DND-41 (cell line): ENCODE data around the gene PTPRH.

Source experiments
- ATAC-seq: fragments of 200-7000 bp; cut with Tn5 transposase; 3 replicates; pipeline ENCODE4 v1.9.1; 2021; ENCODE audit warnings: low read depth; ENCODE audit not compliant: insufficient read depth
- DNase-seq: peaks from one replicate; pipeline ENCODE4 v3.0.0-alpha.2; 2020
- H2AFZ ChIP-seq: 2 replicates; pipeline ENCODE4 v1.6.0; 2012; ENCODE audit warnings: low read depth, low read length
- H3K27ac ChIP-seq: 2 replicates; pipeline ENCODE4 v1.5.1; 2012; ENCODE audit warnings: low read length, inconsistent platforms
- H3K27me3 ChIP-seq: fragments of 200-600 bp; sonication (generic); 2 replicates; pipeline ENCODE4 v1.6.0; 2012; ENCODE audit warnings: low read length, mild to moderate bottlenecking, inconsistent platforms; ENCODE audit not compliant: insufficient read depth, poor library complexity
- H3K36me3 ChIP-seq: 2 replicates; pipeline ENCODE4 v1.5.1; 2012; ENCODE audit warnings: low read length, inconsistent platforms; ENCODE audit not compliant: insufficient read depth
- H3K4me1 ChIP-seq: 2 replicates; pipeline ENCODE4 v1.5.1; 2012; ENCODE audit warnings: mild to moderate bottlenecking, low read length; ENCODE audit not compliant: insufficient read depth
- H3K4me2 ChIP-seq: 2 replicates; pipeline ENCODE4 v1.6.0; 2012; ENCODE audit warnings: mild to moderate bottlenecking, moderate library complexity, low read length, inconsistent platforms; ENCODE audit not compliant: insufficient read depth
- H3K4me3 ChIP-seq, 2 experiments: fragments of 200-600 bp in 1 of 2; shearing (Covaris generic) in 1 of 2; 2 replicates each; pipeline ENCODE4 v1.5.1; 2012 to 2016; ENCODE audit warnings: inconsistent platforms in 2 of 2, low read length in 2 of 2, mild to moderate bottlenecking in 2 of 2, low read depth in 1 of 2, moderate library complexity in 1 of 2
- H3K79me2 ChIP-seq: 2 replicates; pipeline ENCODE4 v1.6.0; 2012; ENCODE audit warnings: low read length, inconsistent platforms; ENCODE audit not compliant: insufficient read depth
- H3K9ac ChIP-seq: 2 replicates; pipeline ENCODE4 v1.6.0; 2012; ENCODE audit warnings: low read depth, mild to moderate bottlenecking, inconsistent platforms, low read length, moderate library complexity
- H3K9me3 ChIP-seq: 2 replicates; pipeline ENCODE4 v1.5.1; 2012; ENCODE audit warnings: low read length, moderate library complexity, mild to moderate bottlenecking, inconsistent platforms; ENCODE audit not compliant: insufficient read depth, severe bottlenecking
- H4K20me1 ChIP-seq: 2 replicates; pipeline ENCODE4 v1.6.0; 2012; ENCODE audit warnings: low read length; ENCODE audit not compliant: insufficient read depth
- CTCF ChIP-seq: IDR thresholded peaks from 2 replicates; pipeline ENCODE4 v1.5.1; 2012; ENCODE audit warnings: borderline replicate concordance, low read length, moderate library complexity, mild to moderate bottlenecking; ENCODE audit not compliant: poor library complexity, severe bottlenecking; ENCODE audit errors: extremely low read depth
- EZH2 ChIP-seq: IDR thresholded peaks from 3 replicates; pipeline ENCODE4 v1.6.1; 2012; ENCODE audit warnings: borderline replicate concordance, low read depth, mild to moderate bottlenecking, moderate library complexity, low read length, inconsistent platforms; ENCODE audit not compliant: severe bottlenecking

The PTPRH gene

GRCh38 chr19:55231391-55232285 lies 22.3 kb upstream of the PTPRH start:
- ATAC-seq = no peak
- Histone ChIP-seq H3K9me3 (no peaks in the 10 kb centered on the region), H4K20me1 (peaks cover 59% of the 10 kb centered on the region), H3K79me2 (no peaks in the 10 kb centered on the region), H3K4me1 (no peaks in the 10 kb centered on the region), H2AFZ (no peak overlapping the region), H3K27me3 (no peaks in the 10 kb centered on the region), H3K36me3 (peaks cover 93% of the 10 kb centered on the region), H3K27ac (no peak overlapping the region), H3K4me3 (no peak overlapping the region), H3K4me2 (no peak overlapping the region), H3K9ac (no peak overlapping the region)
- no peak for TF ChIP-seq CTCF
- no peak for TF ChIP-seq EZH2
- DNase-seq = no peak

GRCh38 chr19:55230780-55231179 lies 21.5 kb upstream of the PTPRH start:
- Histone ChIP-seq H3K4me1 (no peaks in the 10 kb centered on the region), H3K4me2 (no peak overlapping the region), H3K27me3 (no peaks in the 10 kb centered on the region), H4K20me1 (peaks cover 65% of the 10 kb centered on the region), H3K4me3 (no peak overlapping the region), H3K36me3 (peaks cover 93% of the 10 kb centered on the region), H3K27ac (no peak overlapping the region), H2AFZ (no peak overlapping the region), H3K9me3 (no peaks in the 10 kb centered on the region), H3K9ac (no peak overlapping the region), H3K79me2 (no peaks in the 10 kb centered on the region)
- no peak for TF ChIP-seq CTCF
- TF ChIP-seq EZH2 = no peak
- ATAC-seq = no peak
- no peak for DNase-seq

GRCh38 chr19:55230329-55230728 lies 21.0 kb upstream of the PTPRH start:
- Histone ChIP-seq H3K36me3 (peaks cover 92% of the 10 kb centered on the region), H3K4me3 (no peak overlapping the region), H3K4me2 (no peak overlapping the region), H3K4me1 (no peaks in the 10 kb centered on the region), H4K20me1 (peaks cover 69% of the 10 kb centered on the region), H3K9ac (no peak overlapping the region), H2AFZ (no peak overlapping the region), H3K27me3 (no peaks in the 10 kb centered on the region), H3K27ac (no peak overlapping the region), H3K9me3 (no peaks in the 10 kb centered on the region), H3K79me2 (no peaks in the 10 kb centered on the region)
- no peak for ATAC-seq
- no peak for TF ChIP-seq CTCF
- no peak for TF ChIP-seq EZH2
- no peak for DNase-seq
